PC-3 (cell line): ENCODE results near the gene UPF1.

Source experiments
- EZH2 ChIP-seq: fragments of 300-600 bp; sonication (generic); IDR thresholded peaks from one replicate; pipeline ENCODE4 v1.6.1; 2017; ENCODE audit warnings: antibody characterized with exemption, mild to moderate bottlenecking, low read length; ENCODE audit not compliant: unreplicated experiment
- EZH2phosphoT487 ChIP-seq: fragments of 300-600 bp; sonication (generic); IDR thresholded peaks from 2 replicates; pipeline ENCODE4 v1.6.1; 2018; ENCODE audit warnings: mild to moderate bottlenecking, antibody characterized with exemption, low read length, borderline replicate concordance
- TF ChIP-seq, protein P1 (sequence below): fragments of 300-600 bp; sonication (generic); conservative IDR thresholded peaks from 2 replicates; pipeline ENCODE4 v1.5.1; 2017; ENCODE audit warnings: antibody characterized with exemption, low read depth, mild to moderate bottlenecking, low read length

DNA sequence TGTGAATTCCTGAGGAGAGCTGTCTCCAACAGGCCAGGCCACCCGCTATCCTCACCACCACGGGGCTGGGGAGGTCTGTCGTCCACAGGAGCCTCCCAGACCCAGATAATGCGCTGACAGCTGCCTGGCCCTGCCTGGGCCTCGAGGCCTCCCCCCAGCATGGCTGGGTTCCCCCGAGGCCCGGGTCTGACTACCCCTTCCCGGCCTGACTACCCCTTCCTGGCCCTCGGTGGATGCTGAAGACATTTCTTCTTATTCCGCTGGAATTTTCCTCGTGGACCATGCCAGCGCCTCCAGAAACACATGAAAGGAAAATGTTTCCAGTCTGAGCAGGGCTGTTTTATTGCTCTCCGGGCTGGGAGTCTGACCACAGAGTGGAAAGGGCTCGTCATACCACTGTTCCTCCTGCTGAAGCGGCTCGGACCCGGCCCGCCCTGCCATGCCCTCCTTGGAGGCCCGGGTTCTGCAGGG, 23.9 kb upstream of the UPF1 start:
- TF ChIP-seq, protein P1, sequence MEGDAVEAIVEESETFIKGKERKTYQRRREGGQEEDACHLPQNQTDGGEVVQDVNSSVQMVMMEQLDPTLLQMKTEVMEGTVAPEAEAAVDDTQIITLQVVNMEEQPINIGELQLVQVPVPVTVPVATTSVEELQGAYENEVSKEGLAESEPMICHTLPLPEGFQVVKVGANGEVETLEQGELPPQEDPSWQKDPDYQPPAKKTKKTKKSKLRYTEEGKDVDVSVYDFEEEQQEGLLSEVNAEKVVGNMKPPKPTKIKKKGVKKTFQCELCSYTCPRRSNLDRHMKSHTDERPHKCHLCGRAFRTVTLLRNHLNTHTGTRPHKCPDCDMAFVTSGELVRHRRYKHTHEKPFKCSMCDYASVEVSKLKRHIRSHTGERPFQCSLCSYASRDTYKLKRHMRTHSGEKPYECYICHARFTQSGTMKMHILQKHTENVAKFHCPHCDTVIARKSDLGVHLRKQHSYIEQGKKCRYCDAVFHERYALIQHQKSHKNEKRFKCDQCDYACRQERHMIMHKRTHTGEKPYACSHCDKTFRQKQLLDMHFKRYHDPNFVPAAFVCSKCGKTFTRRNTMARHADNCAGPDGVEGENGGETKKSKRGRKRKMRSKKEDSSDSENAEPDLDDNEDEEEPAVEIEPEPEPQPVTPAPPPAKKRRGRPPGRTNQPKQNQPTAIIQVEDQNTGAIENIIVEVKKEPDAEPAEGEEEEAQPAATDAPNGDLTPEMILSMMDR = no peak
- TF ChIP-seq EZH2phosphoT487 = no peak
- no peak for TF ChIP-seq EZH2
